T-helper 2 cell treated with Interferon-gamma antibody and Interleukin-4, amounts not matched to agents 5 μg/mL and 100 μg/mL, for 36 hours (primary cell): ENCODE data around the gene KIAA0586.
"Not testable (repeated sequence)": the region's sequence is repeated elsewhere in the genome, so short reads cannot be mapped to it uniquely, and the experiment has no call there.

Experiments
- DNase-seq: peaks from one replicate; pipeline ENCODE4 v3.0.0; 2021; ENCODE audit warnings: low spot score
- H3K27ac Mint-ChIP-seq: one replicate; pipeline ENCODE4 v1.8.0; 2021; ENCODE audit warnings: mild to moderate bottlenecking, mixed read lengths
- H3K27me3 Mint-ChIP-seq: one replicate; pipeline ENCODE4 v1.8.0; 2021; ENCODE audit warnings: low read depth, mixed read lengths
- H3K36me3 Mint-ChIP-seq: one replicate; pipeline ENCODE4 v1.8.0; 2021; ENCODE audit warnings: low read depth, mixed read lengths
- H3K4me1 Mint-ChIP-seq: one replicate; pipeline ENCODE4 v1.8.0; 2021; ENCODE audit warnings: low read depth, mixed read lengths
- H3K4me3 Mint-ChIP-seq: one replicate; pipeline ENCODE4 v1.8.0; 2022; ENCODE audit warnings: mild to moderate bottlenecking, moderate library complexity, mixed read lengths
- H3K9me3 Mint-ChIP-seq: one replicate; pipeline ENCODE4 v1.8.0; 2021; ENCODE audit warnings: mixed read lengths

Gene KIAA0586

GRCh38 chr14:58427281-58428117 lies at the start of gene KIAA0586, which contains the start of gene TIMM9:
Gene KIAA0586, plus strand, starts transcription at chr14:58427719. Its CDS starts 546 bp downstream, at chr14:58428265.
Gene TIMM9, minus strand, starts transcription at chr14:58427531. Its CDS starts 15,586 bp downstream, at chr14:58411945.
- Mint-ChIP-seq H3K27ac (peak within 1 kb of the TSS; percentile 96), H3K36me3 (peaks cover 21% of the 10 kb centered on the region), H3K27me3 (peaks cover 3% of the 10 kb centered on the region), H3K9me3 (no peaks in the 10 kb centered on the region), H3K4me1 (peaks cover 36% of the 10 kb centered on the region), H3K4me3 (peak within 1 kb of the TSS; percentile 92)
- peak; percentile 97 for DNase-seq

GRCh38 chr14:58390830-58391229 lies 36.7 kb upstream of the KIAA0586 start:
- no peak for DNase-seq
- H3K27me3 Mint-ChIP-seq: no peaks in the 10 kb centered on the region
- H3K27ac Mint-ChIP-seq: no peak overlapping the region
- no peaks in the 10 kb centered on the region for H3K36me3 Mint-ChIP-seq
- peaks cover 5% of the 10 kb centered on the region for H3K4me1 Mint-ChIP-seq
- H3K9me3 Mint-ChIP-seq: no peaks in the 10 kb centered on the region
- H3K4me3 Mint-ChIP-seq: no peak overlapping the region

DNA sequence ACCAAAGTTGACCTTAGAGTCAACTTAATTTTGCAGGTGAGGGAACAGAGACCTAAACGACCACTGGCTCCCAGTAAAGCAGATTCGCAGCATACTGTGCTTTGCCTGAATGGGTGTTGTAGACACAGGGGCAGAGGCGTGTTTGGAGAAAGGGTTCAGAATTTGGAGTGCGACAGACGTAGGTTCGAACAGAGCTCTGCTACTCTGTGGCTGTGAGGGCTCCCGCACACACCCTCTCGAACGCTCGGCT lies 32.0 kb upstream of the KIAA0586 start:
- DNase-seq: no peak
- Mint-ChIP-seq H3K4me1 (peaks cover 10% of the 10 kb centered on the region), H3K4me3 (peak overlapping the region; percentile 62), H3K27me3 (no peaks in the 10 kb centered on the region), H3K9me3 (no peaks in the 10 kb centered on the region), H3K27ac (peak overlapping the region; percentile 16), H3K36me3 (no peaks in the 10 kb centered on the region)

DNA sequence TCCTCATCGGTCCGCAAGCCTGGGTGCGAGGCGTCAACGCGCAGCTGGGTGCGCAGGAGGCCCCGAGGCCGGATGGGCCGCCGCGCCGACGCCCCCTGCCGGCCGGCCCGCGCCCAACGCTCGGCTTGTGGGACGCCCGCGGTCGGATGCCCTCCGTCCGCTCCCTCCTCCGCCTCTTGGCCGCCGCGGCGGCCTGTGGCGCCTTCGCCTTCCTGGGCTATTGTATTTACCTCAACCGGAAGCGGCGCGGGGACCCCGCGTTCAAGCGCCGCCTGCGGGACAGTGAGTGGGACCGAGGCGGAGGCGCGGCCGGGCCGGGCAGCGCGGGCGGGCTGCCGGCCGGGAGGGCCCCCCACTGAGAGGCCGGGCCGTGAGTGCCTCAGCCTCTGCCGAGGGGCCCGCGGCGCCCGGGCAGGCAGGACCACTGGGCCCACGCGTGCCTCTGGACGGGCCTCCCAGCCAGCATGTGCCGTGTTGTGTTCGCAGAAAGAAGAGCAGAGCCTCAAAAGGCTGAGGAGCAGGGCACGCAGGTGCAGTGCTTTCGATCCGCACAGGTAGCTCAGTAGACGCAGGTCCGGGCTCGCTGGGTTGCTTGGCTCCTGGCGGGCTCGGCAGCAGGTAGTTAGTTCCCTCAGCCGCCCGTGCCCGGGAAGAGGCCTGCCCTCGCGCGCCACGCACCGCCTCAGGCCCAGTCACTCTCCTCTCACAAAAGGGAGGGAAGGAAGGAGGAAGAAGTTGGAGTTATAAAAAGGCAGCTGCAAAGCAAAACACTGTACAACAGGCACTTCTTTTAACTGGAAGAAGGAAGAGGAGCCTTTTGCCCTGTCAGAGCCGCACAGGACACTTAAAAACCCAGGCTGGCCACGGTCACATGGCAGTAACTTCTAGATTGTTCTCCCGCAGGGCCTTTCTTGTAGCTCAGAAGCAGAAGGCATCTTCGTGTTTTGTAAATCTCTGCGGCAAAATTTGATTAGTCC lies 31.4 kb upstream of the KIAA0586 start, which contains the start of gene TOMM20L:
Gene TOMM20L (plus strand): TSS at position 119 of the 977 bp plus-strand sequence. CDS start 28 bp downstream, at position 147.
- Mint-ChIP-seq H3K4me3 (peak within 1 kb of the TSS; percentile 74), H3K36me3 (no peaks in the 10 kb centered on the region), H3K27me3 (no peaks in the 10 kb centered on the region), H3K9me3 (no peaks in the 10 kb centered on the region), H3K27ac (peak within 1 kb of the TSS; percentile 68), H3K4me1 (peaks cover 10% of the 10 kb centered on the region)
- peak; percentile 79 for DNase-seq

DNA sequence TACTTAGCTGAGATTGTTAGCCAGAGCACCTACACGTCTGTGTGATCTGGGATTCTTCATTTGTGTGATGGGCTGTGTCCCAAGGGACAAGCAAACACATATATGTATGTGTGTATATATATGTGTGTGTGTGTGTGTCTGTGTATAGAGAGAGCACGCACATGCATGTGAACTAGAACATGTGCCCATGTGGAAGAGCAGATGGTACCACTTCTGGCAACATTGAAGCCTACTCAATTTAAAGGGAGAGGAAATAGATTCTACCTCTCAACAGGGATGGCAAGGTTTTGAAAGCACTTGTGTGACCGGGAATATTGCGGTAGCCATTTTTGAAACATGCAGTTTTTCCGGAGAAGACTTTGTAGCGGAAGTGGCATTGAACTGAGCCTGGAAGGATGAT lies 30.4 kb upstream of the KIAA0586 start:
- H3K9me3 Mint-ChIP-seq: no peaks in the 10 kb centered on the region
- H3K4me1 Mint-ChIP-seq: peaks cover 10% of the 10 kb centered on the region
- no peaks in the 10 kb centered on the region for H3K27me3 Mint-ChIP-seq
- H3K27ac Mint-ChIP-seq: no peak overlapping the region
- DNase-seq: no peak
- peak overlapping the region; percentile 2 for H3K4me3 Mint-ChIP-seq
- H3K36me3 Mint-ChIP-seq: peaks cover 3% of the 10 kb centered on the region

- no peak overlapping the region for H3K4me3 Mint-ChIP-seq
- no peak overlapping the region for H3K27ac Mint-ChIP-seq
- H3K4me1 Mint-ChIP-seq: peaks cover 10% of the 10 kb centered on the region
- H3K27me3 Mint-ChIP-seq: no peaks in the 10 kb centered on the region
- no peaks in the 10 kb centered on the region for H3K9me3 Mint-ChIP-seq
- peaks cover 3% of the 10 kb centered on the region for H3K36me3 Mint-ChIP-seq
- DNase-seq: no peak
Observed at GRCh38 chr14:58398495-58398894, 29.0 kb upstream of the KIAA0586 start.

- Mint-ChIP-seq H3K9me3 (no peaks in the 10 kb centered on the region), H3K4me1 (peaks cover 10% of the 10 kb centered on the region)
Observed at GRCh38 chr14:58398895-58399294, 28.6 kb upstream of the KIAA0586 start.

GRCh38 chr14:58401587-58401986 lies 25.9 kb upstream of the KIAA0586 start:
- H3K27ac Mint-ChIP-seq: no peak overlapping the region
- peaks cover 2% of the 10 kb centered on the region for H3K4me1 Mint-ChIP-seq
- no peaks in the 10 kb centered on the region for H3K27me3 Mint-ChIP-seq
- H3K4me3 Mint-ChIP-seq: no peak overlapping the region
- DNase-seq: no peak
- H3K36me3 Mint-ChIP-seq: peaks cover 12% of the 10 kb centered on the region
- no peaks in the 10 kb centered on the region for H3K9me3 Mint-ChIP-seq

More at GRCh38 chr14:58398895-58399294, 28.6 kb upstream of the KIAA0586 start:
- DNase-seq: no peak
- no peak overlapping the region for H3K4me3 Mint-ChIP-seq
- H3K27ac Mint-ChIP-seq: no peak overlapping the region
- H3K27me3 Mint-ChIP-seq: no peaks in the 10 kb centered on the region
- peaks cover 3% of the 10 kb centered on the region for H3K36me3 Mint-ChIP-seq

GRCh38 chr14:58408681-58409215 lies 18.8 kb upstream of the KIAA0586 start:
- DNase-seq: no peak
- peaks cover 38% of the 10 kb centered on the region for H3K36me3 Mint-ChIP-seq
- H3K27ac Mint-ChIP-seq: no peak overlapping the region
- no peaks in the 10 kb centered on the region for H3K9me3 Mint-ChIP-seq
- no peak overlapping the region for H3K4me3 Mint-ChIP-seq
- H3K4me1 Mint-ChIP-seq: peaks cover 2% of the 10 kb centered on the region
- no peaks in the 10 kb centered on the region for H3K27me3 Mint-ChIP-seq

GRCh38 chr14:58414845-58415244 lies 12.7 kb upstream of the KIAA0586 start:
- H3K36me3 Mint-ChIP-seq: peaks cover 54% of the 10 kb centered on the region
- no peaks in the 10 kb centered on the region for H3K27me3 Mint-ChIP-seq
- H3K4me1 Mint-ChIP-seq: peaks cover 19% of the 10 kb centered on the region
- H3K9me3 Mint-ChIP-seq: no peaks in the 10 kb centered on the region
- no peak overlapping the region for H3K4me3 Mint-ChIP-seq
- H3K27ac Mint-ChIP-seq: no peak overlapping the region
- no peak for DNase-seq

- H3K4me3 Mint-ChIP-seq: no peak overlapping the region
- DNase-seq: no peak
- H3K36me3 Mint-ChIP-seq: peaks cover 53% of the 10 kb centered on the region
- H3K27ac Mint-ChIP-seq: no peak overlapping the region
- no peaks in the 10 kb centered on the region for H3K9me3 Mint-ChIP-seq
- peaks cover 21% of the 10 kb centered on the region for H3K4me1 Mint-ChIP-seq
- H3K27me3 Mint-ChIP-seq: no peaks in the 10 kb centered on the region
Observed at GRCh38 chr14:58415636-58416547, 11.6 kb upstream of the KIAA0586 start.

- not testable (repeated sequence) for H3K4me3 Mint-ChIP-seq, H3K27ac Mint-ChIP-seq, H3K27me3 Mint-ChIP-seq, DNase-seq, H3K9me3 Mint-ChIP-seq
- Mint-ChIP-seq H3K4me1 (peaks cover 21% of the 10 kb centered on the region), H3K36me3 (peaks cover 57% of the 10 kb centered on the region)
Observed at GRCh38 chr14:58416934-58417333, 10.6 kb upstream of the KIAA0586 start.

DNA sequence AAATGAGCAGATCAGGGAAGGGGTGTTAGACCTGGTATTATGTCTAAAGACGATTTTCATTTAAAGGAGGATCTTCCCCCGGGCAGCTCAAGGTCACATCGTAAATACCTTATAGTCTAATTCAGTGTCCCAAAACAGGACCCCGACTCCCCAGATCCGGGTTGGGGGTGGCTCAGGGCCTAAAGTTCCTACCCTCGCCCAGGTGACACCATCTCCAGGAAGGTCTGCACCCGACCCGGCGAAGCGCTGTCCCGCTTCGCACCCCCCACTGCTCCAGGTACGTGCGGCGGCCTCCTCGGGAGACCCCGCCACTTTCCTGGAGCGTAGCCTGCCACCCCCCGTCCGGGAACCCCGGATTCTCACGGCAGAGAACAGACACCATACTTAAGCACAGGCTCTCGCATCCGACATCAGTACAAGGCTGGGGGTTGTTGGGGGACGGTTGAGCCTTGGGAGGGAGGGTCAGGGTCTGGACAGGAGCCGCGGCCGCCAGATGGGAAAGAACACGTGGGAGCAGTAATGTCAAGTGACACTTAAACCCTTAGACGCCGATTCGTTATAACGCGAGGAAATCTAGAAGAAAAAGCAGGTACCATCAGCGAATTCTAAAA lies 744 bp upstream of the KIAA0586 start:
- no peaks in the 10 kb centered on the region for H3K9me3 Mint-ChIP-seq
- H3K36me3 Mint-ChIP-seq: peaks cover 20% of the 10 kb centered on the region
- H3K4me3 Mint-ChIP-seq: peak overlapping the region; percentile 92
- peak; percentile 47 for DNase-seq
- H3K27ac Mint-ChIP-seq: peak overlapping the region; percentile 96
- peaks cover 3% of the 10 kb centered on the region for H3K27me3 Mint-ChIP-seq
- peaks cover 34% of the 10 kb centered on the region for H3K4me1 Mint-ChIP-seq
